Ovary (tissue), 9 donors: ENCODE results near the gene SRGAP2B. TPM values are rescaled to one million over a fixed set of nuclear protein-coding genes. Genes with fewer than 3 reads are reported as not detected.
"Not testable (repeated sequence)": the region's sequence is repeated elsewhere in the genome, so short reads cannot be mapped to it uniquely, and the experiment has no call there.

ENCODE experiments used
- DNase-seq, 5 donors: peaks; one replicate each; pipeline ENCODE4 v3.0.0-alpha.2; 2019 to 2020
- H3K27ac ChIP-seq, 2 donors: fragments of 200-600 bp; one replicate each; pipeline versions ENCODE4 v1.5.1 to v1.8.0; 2019 to 2022
- H3K27me3 ChIP-seq: fragments of 200-600 bp; one replicate; pipeline ENCODE4 v1.8.0; 2022
- H3K36me3 ChIP-seq: fragments of 200-600 bp; sonication (generic); one replicate; pipeline ENCODE4 v1.5.1; 2019
- H3K4me1 ChIP-seq: one replicate; pipeline ENCODE4 v1.8.1; 2013; ENCODE audit warnings: mild to moderate bottlenecking, moderate library complexity; ENCODE audit not compliant: insufficient read depth
- H3K4me3 ChIP-seq: fragments of 200-600 bp; sonication (generic); one replicate; pipeline ENCODE4 v1.5.1; 2017
- H3K9me3 ChIP-seq, 2 donors: fragments of 200-600 bp in 1 of 2; sonication (generic) in 1 of 2; one replicate each; pipeline versions ENCODE4 v1.5.1 to v1.8.1; 2013 to 2019; ENCODE audit warnings: mild to moderate bottlenecking in 1 of 2, moderate library complexity in 1 of 2
- WGBS, 3 donors: extraction: QIAGEN DNeasy Blood & Tissue Kit in 1 of 3; methylation state at CpG; one replicate each; pipeline versions ENCODE4 v1.1.5 to v1.1.7; 2013 to 2017; 5-methylcytosine and 5-hydroxymethylcytosine counted together
- intact Hi-C, 4 donors: fragments of 100-400 bp; cut with DNase I; formaldehyde crosslinking; loops; one replicate each; pipeline versions ENCODE4 v1.11.0 to v1.15.1; 2022 to 2023
- polyA plus RNA-seq, 2 donors: library from polyadenylated mRNA; stranded (reverse); fragments of 200-250 nt in 1 of 2; fragments of 350-450 nt in 1 of 2; fragmentation: Illumina TruSeq in 1 of 2; extraction: RNeasy Lipid Tissue Mini Kit (QIAGEN cat#74804) in 1 of 2; gene quantifications; one replicate each; pipeline ENCODE4 v1.2.3, GENCODE V29; 2013 to 2014
- total RNA-seq, 7 donors: library from RNA; depleted of rRNA in 2 of 7; stranded (reverse); fragments of >200 nt in 2 of 7; fragmentation: NEBNext Ultra II Directional in 3 of 7; extraction: Animal tissue kit (Norgen Biotek cat#: 25700) in 3 of 7; gene quantifications; one replicate each; pipeline versions ENCODE4 v1.1.0 to v1.2.4, GENCODE V29; 2016 to 2023
- donor health status: DM: no; HTN: no; CAD: no; lungs with moderate emphysema.
- donor health status: DM: no; HTN: no; CAD: no.
- donor health status: Bipolar disorder and iron deficiency.
- donor health status: DM: yes; HTN: yes; CAD: no.
- donor health status: DM: no; HTN: no; CAD: no.
- donor health status: DM: yes; HTN: yes; CAD: no.

SRGAP2B gene
- total and polyA plus RNA-seq, 9 donors: 13.9 to 45.2 (median 23.8) TPM

DNA sequence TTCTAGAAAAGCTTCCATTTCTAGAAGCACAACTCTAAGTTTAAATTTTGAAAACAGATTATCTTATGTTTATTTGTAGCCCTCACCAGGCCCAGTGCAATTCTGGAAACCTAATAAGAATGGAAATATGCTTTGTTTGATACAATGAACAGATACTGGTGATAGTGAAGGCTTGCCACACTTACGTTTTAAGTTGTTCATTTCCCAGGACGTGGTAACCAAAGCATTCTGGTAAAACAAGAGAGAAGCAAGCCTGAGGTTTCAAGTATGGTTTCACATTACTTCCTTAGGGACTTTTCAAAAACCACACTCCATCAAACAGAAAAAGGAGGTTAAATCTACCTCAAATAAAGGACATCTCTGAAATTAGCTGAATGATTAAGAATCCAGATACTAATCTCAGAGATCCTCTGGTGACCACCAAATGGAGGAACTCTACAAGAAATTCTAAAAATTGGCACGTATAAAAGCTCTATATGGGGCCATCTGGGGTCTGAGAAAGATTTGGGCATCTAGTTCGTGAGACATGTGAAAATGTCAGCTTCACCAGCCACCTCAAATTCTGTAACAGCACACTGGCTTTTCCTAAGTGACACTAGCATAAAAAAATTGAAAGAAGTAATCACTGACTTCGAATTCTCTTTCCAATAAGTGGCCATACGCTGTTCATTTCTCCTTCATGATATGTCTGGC lies 164.9 kb downstream of the SRGAP2B start:
- H3K4me3 ChIP-seq, H3K36me3 ChIP-seq, H3K27ac ChIP-seq, H3K4me1 ChIP-seq, H3K9me3 ChIP-seq, DNase-seq, intact Hi-C loops, H3K27me3 ChIP-seq: not testable (repeated sequence)
- 91 to 95% (median 92%) methylated on average over 4 of the region's 6 CpGs for WGBS, 3 donors

DNA sequence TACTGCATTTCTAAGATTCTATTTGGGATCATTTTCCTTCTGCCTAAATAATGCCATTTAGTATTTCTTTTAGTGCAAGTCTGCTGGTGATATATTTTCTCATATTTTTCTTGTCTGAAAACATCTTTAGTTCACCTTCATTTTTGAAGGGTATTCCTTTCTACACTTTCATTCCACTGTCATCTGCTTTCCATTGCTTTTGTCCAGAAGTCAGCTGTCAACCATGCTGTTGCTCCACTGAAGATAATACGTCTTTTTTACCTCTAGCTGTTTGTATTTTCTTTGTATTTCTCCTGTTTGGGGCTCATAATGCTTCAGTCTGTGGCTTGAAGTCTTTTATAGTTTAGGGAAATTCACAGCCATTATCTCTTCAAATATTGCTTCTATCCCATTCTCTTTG lies 167.8 kb downstream of the SRGAP2B start:
- H3K36me3 ChIP-seq, H3K4me3 ChIP-seq, H3K27me3 ChIP-seq, H3K9me3 ChIP-seq, H3K27ac ChIP-seq, H3K4me1 ChIP-seq, intact Hi-C loops, DNase-seq: not testable (repeated sequence)
- WGBS, 3 donors: 72 to 94% (median 76%) methylated on average over 1 of the region's 1 CpG

DNA sequence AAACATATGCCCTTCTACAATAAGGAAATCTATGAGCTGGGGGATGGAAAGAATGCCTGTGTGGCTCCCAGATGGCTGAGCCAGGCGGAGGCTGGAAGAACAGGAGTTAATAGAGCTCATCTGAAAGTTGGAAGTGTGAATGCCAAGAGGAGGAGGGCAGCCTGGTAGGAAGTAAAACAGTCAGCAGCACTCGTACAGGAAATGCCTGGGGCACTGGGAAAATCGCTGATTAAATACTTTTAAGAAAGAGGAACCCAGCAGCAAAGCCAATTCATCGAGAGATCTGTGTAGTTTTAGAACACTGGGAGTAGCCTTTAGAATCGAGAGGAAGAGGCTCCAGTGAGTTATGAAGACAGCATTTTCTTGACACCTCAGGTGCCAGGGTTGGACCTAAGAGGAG lies 171.5 kb downstream of the SRGAP2B start:
- H3K9me3 ChIP-seq, H3K4me1 ChIP-seq, H3K36me3 ChIP-seq, H3K27ac ChIP-seq, DNase-seq, H3K27me3 ChIP-seq, H3K4me3 ChIP-seq, intact Hi-C loops: not testable (repeated sequence)
- no CpG with 5 or more reads among the region's 5 CpGs for WGBS, 3 donors

DNA sequence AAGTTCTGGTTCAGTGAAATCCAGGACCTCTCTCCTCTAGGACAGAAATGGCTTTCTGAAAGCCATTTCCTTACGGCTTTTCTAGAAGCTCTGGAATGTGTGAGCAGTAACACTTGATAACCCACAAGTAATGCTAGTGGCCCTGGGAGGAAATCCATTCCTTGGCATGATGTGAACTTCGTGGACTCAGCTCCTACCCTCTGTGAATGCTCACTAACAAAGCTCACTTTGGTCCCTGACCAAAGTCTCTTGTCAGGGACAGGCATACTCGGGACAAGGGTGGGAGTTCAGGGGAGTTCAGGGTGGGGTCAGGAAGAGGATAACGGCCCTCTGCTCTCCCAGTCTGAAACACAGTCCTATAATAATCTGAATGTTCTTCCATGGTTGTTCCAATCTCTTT lies 172.3 kb downstream of the SRGAP2B start:
- H3K9me3 ChIP-seq, DNase-seq, H3K27me3 ChIP-seq, H3K4me1 ChIP-seq, H3K36me3 ChIP-seq, intact Hi-C loops, H3K27ac ChIP-seq, H3K4me3 ChIP-seq: not testable (repeated sequence)
- WGBS, 3 donors: 18 to 46% (median 24%) methylated on average over 2 to 3 of the region's 4 CpGs

DNA sequence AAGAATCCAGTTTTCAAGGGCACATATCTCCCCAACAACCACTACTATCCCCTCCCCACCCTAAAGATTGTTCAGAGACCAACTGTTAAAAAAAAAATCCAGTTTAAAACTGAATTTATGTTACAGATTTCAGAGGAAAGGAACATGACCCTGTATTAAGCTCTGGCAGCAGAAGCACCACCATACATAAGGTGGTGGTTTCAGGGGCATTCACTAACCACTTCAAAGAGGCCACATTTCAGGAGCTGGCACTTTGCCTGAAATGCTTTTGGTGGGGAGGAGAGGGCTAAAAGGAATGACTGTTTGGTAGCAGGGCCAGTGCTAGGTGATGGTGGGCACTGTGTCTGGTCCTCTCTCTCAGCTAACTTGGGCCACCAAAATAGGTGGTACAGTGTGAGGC lies 176.0 kb downstream of the SRGAP2B start:
- H3K4me1 ChIP-seq, H3K9me3 ChIP-seq, DNase-seq, intact Hi-C loops, H3K36me3 ChIP-seq, H3K4me3 ChIP-seq, H3K27ac ChIP-seq, H3K27me3 ChIP-seq: not testable (repeated sequence)

DNA sequence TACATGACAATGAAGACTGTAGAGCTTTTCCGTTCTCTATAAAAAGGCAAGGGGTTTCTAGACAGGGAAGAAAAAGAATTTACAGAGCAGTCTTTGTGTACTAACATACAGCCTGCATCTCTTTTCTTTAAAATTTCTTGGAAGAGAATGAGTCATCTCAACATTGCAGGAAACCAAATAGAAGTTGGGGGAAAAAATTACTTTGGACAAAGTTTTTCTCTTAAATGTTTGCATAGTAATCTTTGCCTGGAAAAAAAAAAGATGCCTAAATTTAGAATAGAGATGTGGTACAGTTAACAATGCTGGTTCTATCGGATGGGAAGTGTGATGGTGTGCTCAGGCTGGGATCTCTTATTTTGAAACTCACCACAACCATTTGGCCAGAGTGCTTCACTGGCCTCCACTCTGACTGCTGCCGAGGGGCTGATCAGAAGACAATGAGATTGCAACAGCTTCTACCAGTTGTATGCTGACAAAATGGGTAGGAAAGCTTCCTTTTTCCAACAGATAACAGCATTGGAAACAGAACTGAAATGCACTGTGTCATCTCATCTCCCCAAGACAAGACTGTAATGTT lies 177.0 kb downstream of the SRGAP2B start:
- H3K27me3 ChIP-seq, DNase-seq, H3K4me3 ChIP-seq, H3K9me3 ChIP-seq, H3K4me1 ChIP-seq, intact Hi-C loops, H3K27ac ChIP-seq, H3K36me3 ChIP-seq: not testable (repeated sequence)
- 34 to 50% (median 46%) methylated on average over 1 to 2 of the region's 3 CpGs for WGBS, 3 donors

DNA sequence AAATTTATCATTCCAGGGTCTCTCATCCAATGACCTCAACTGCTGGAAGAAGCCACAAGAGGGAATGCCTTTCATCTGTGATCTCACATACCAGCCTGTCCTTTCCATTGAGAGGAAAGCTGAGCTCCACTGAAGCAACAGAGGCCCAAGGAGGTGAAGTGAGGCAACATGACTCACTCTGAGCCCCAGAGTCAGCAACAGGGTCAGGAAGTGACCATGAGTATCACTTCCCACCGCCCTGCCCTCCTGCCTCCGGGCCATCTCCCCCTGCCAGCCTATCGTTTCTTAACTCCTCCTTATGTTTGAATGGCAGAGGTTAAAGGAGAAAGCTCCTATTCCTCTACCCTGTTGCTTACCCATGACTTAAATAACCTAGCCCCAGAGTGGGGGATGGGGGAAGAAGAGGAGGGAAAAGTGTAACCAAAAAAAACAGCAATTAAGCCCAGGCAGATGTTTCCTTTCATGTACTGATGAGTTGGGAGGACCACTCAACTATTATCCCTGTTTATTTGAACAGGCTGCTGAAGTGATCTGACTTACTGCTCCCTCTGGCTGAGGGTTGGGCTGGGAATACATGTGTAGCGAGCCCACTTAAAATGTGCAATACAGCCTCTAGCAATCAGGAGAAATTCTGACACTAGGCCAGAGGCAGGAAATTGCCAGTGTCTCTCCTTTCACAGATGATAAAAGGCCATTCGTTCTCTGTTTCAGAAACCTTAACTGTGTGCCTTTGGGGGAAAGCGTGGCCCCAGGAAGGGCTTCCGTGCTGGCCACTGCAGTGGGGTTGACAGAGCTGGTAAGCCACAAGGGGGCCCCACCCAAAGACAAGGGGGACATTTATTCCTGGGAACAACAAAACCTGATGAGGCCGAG lies 177.7 kb downstream of the SRGAP2B start:
- H3K4me3 ChIP-seq, H3K27ac ChIP-seq, H3K36me3 ChIP-seq, H3K9me3 ChIP-seq, H3K4me1 ChIP-seq, DNase-seq, intact Hi-C loops, H3K27me3 ChIP-seq: not testable (repeated sequence)
- WGBS, 3 donors: 100% methylated on average over 1 of the region's 8 CpGs; no CpG with 5 or more reads in 2 of the 3 donors

DNA sequence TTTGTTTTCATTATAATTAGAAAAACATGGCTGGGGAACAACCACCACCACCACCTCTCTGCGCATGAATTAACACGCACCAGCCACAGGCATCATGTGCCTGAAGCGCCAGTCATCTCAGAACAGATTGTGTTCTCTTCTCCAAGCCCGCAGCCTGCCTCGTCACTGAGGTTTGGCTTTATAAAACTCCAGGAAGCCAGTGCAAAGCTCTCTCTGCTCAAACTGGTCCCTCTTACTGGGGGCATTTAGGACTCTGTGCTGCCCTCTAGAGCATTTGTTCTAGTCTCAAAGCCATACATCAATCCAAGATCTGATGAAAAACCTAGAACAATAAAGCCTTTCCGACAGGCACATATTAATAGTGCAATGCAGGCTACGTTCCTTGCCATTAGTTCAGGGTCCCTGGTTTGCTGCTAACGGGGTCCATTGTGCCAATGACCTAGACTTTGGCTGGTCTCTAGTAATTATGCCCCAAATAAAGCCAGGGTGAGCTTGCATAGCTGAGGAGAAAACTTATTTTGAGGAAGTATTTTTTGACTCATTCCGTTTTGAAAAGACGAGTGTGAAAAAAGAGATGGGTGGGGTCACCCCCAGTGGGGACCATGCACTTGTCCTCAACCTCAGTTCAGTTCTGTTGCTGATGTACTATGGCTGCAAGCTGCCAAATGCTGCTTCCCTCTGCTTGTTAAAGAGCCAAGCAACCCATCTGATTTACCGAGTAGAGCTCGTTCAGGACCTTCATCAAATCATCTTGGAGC lies 181.0 kb downstream of the SRGAP2B start:
- H3K4me3 ChIP-seq, H3K36me3 ChIP-seq, H3K27ac ChIP-seq, DNase-seq, H3K9me3 ChIP-seq, intact Hi-C loops, H3K27me3 ChIP-seq, H3K4me1 ChIP-seq: not testable (repeated sequence)
- 80 to 100% (median 96%) methylated on average over 1 to 2 of the region's 12 CpGs for WGBS, 3 donors

DNA sequence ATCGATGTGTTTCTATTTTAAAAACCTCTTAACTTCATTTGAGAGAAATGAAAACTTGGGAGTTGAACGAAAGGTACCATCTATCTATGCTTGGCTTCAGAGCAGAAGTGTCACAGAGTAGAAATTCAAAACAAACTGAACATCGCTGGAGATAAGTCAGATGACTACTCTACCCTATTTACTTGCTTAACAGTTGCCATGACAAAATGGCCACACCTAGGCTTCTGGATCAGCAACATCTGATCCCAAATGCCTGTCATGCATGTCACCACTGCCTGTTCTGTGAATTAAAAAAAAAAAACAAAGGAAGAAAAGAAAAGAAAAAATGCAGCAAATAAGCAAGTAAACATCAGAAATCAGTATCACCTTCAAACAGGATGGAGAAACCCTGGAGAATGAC lies 181.7 kb downstream of the SRGAP2B start:
- H3K9me3 ChIP-seq, H3K36me3 ChIP-seq, H3K4me1 ChIP-seq, DNase-seq, H3K4me3 ChIP-seq, H3K27me3 ChIP-seq, intact Hi-C loops, H3K27ac ChIP-seq: not testable (repeated sequence)
- WGBS, 3 donors: no CpG with 5 or more reads among the region's 3 CpGs

DNA sequence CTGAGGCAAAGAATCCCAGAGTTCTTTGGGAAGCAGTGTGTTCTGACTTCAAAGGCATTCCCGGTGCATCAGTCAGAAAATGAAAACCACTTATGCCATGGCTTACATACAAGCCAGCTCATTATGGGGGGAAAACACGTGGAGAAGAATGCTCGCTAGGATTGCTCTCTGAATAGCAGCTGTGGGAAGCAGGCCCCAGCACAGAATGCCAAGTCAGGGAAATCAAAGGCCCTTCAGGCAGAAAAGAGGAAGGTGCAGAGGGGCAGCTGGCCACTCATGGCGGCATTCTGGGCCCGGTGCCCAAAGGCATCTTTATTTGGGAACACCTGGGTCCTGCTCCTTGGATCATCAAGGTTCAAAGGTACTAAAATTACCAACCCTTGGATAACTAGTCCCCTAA lies 184.4 kb downstream of the SRGAP2B start:
- H3K9me3 ChIP-seq, intact Hi-C loops, DNase-seq, H3K4me1 ChIP-seq, H3K27me3 ChIP-seq, H3K36me3 ChIP-seq, H3K27ac ChIP-seq, H3K4me3 ChIP-seq: not testable (repeated sequence)
- no CpG with 5 or more reads among the region's 5 CpGs for WGBS, 3 donors

DNA sequence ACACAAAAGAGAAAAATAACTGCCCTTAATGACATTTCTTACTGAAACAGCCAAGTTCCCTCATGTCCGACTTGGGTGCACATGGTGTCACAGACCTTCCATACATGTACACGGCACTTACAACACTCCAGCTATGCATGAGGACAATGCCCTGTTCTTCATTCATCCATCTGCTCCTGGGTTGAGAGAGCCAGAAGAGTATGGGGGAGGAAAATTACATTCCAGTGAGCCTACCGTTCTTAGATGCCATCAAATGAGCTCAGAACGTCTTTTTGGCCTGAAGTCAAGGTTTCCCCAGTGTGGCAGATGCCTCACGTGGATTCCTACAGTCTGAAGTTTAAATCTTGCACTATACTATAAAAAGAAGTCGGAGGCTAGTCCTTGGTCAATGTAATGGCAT lies 194.3 kb downstream of the SRGAP2B start:
- DNase-seq, intact Hi-C loops, H3K36me3 ChIP-seq, H3K4me3 ChIP-seq, H3K27ac ChIP-seq, H3K27me3 ChIP-seq, H3K9me3 ChIP-seq, H3K4me1 ChIP-seq: not testable (repeated sequence)
- WGBS, 3 donors: no CpG with 5 or more reads among the region's 6 CpGs
